NCI-H2081 treated with DMSO at 0.1 percent for 48 hours (cell line): Measurements from ENCODE around the gene ADCK1.
A peak's percentile ranks its signal among the peaks of the same experiment; 100 is the strongest.
"Not testable (repeated sequence)": the region's sequence is repeated elsewhere in the genome, so short reads cannot be mapped to it uniquely, and the experiment has no call there.

Experiments
- DNase-seq: peaks from one replicate; lab custom pipeline; 2025; lab: John Stamatoyannopoulos, UW

Gene ADCK1

GRCh38 chr14:77865455-77865854, 65.5 kb downstream of the ADCK1 start:
- DNase-seq = no peak

GRCh38 chr14:77866932-77867331, 67.0 kb downstream of the ADCK1 start:
- no peak for DNase-seq

- DNase-seq = no peak
Observed at GRCh38 chr14:77867476-77867875, 67.6 kb downstream of the ADCK1 start.

- DNase-seq = no peak
Observed at GRCh38 chr14:77868552-77869285, 68.8 kb downstream of the ADCK1 start.

- DNase-seq = no peak
Observed at GRCh38 chr14:77869340-77869739, 69.4 kb downstream of the ADCK1 start.

- no peak for DNase-seq
Observed at GRCh38 chr14:77870646-77871045, 70.7 kb downstream of the ADCK1 start.

GRCh38 chr14:77872152-77872551, 72.2 kb downstream of the ADCK1 start:
- no peak for DNase-seq

GRCh38 chr14:77872983-77873382, 73.1 kb downstream of the ADCK1 start:
- peak; percentile 59 for DNase-seq

GRCh38 chr14:77878783-77879182, 78.9 kb downstream of the ADCK1 start:
- DNase-seq = no peak

- DNase-seq = no peak
Observed at GRCh38 chr14:77880056-77880455, 80.1 kb downstream of the ADCK1 start.

- peak; percentile 44 for DNase-seq
Observed at GRCh38 chr14:77882098-77882497, 82.2 kb downstream of the ADCK1 start.

GRCh38 chr14:77882636-77883035, 82.7 kb downstream of the ADCK1 start:
- DNase-seq = no peak

- DNase-seq = peak; percentile 70
Observed at GRCh38 chr14:77883131-77883846, 83.4 kb downstream of the ADCK1 start.

- no peak for DNase-seq
Observed at GRCh38 chr14:77883847-77884238, 83.9 kb downstream of the ADCK1 start.

GRCh38 chr14:77885367-77885766, 85.5 kb downstream of the ADCK1 start:
- DNase-seq = no peak

- no peak for DNase-seq
Observed at GRCh38 chr14:77886010-77886409, 86.1 kb downstream of the ADCK1 start.

GRCh38 chr14:77888903-77889302, 89.0 kb downstream of the ADCK1 start:
- not testable (repeated sequence) for DNase-seq

GRCh38 chr14:77889971-77890442, 90.1 kb downstream of the ADCK1 start:
- no peak for DNase-seq

GRCh38 chr14:77890873-77891272, 91.0 kb downstream of the ADCK1 start:
- DNase-seq = no peak

- DNase-seq = no peak
Observed at GRCh38 chr14:77892381-77892871, 92.5 kb downstream of the ADCK1 start.

GRCh38 chr14:77892890-77893484, 93.1 kb downstream of the ADCK1 start:
- DNase-seq = no peak

GRCh38 chr14:77897374-77897773, 97.5 kb downstream of the ADCK1 start:
- no peak for DNase-seq

- DNase-seq = no peak
Observed at GRCh38 chr14:77902811-77903210, 102.9 kb downstream of the ADCK1 start.
